GM18870 (cell line): ENCODE measurements around the gene THYN1.
"Not testable (repeated sequence)": the region's sequence is repeated elsewhere in the genome, so short reads cannot be mapped to it uniquely, and the experiment has no call there.

Experiments used
- ATAC-seq: cut with Tn5 transposase; IDR thresholded peaks from one replicate; pipeline ENCODE4 v1.9.1; 2021; ENCODE audit warnings: moderate library complexity; ENCODE audit not compliant: unreplicated experiment

The THYN1 gene

GRCh38 chr11:134253188-134253993 is at the start of gene THYN1, which contains the start of gene ACAD8:
Gene THYN1, minus strand, starts transcription at chr11:134253352. Its CDS starts 470 bp downstream, at chr11:134252882.
Gene ACAD8, plus strand, starts transcription at chr11:134253568. Its CDS starts 33 bp downstream, at chr11:134253601.
- peak; percentile 97 for ATAC-seq

GRCh38 chr11:134294664-134295063 is 41.5 kb upstream of the THYN1 start:
- no peak for ATAC-seq

DNA sequence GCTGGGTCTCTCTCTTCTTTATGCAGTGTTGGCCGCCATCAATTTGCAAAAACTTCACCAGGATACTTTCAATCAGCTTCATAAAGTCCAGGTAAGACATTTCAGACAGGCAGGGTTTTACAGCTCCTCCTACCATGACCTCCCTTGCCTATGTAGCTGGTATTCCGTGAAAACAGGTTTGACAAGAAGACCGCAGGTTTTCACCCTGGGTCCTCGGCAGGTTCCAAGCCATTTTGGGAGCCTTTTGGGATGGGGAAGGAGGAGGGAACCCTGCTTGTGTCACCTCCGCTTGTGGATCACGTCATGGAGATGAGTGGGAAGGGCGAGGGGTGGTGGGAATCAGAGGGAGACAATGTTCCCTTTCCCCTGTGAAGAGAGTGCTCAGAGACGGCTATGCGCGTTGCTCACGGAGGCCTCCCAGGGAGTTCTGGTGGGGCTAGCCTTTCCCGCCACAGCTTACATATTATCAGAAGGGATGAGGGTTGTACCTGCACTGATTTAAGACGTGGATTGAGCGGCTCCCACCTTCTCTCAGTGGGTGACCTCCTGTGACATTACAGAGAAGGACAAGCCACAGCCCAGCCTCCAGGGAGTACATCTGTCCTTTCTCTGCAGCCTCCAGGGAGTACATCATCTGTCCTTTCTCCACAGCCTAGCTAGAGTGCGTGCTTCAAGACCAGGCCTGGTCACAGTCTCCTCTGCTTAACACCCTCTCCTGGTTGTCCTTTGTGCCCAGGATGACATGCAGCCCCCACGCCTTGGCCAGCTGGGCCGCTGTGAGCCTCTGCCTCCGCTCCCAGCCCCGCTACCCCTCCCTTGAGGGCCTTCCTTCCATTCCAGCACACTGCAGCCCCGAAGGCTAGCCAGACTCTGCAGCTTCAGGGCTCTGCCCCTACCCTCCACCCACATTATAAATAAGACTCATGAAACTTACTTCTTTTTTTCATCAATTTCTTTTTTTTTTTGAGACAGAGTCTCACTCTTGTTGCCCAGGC is 40.3 kb upstream of the THYN1 start:
- no peak for ATAC-seq

GRCh38 chr11:134292661-134293060 is 39.5 kb upstream of the THYN1 start:
- no peak for ATAC-seq

GRCh38 chr11:134291196-134291595 is 38.0 kb upstream of the THYN1 start:
- ATAC-seq = no peak

- ATAC-seq = no peak
Measured at GRCh38 chr11:134290646-134291045, 37.5 kb upstream of the THYN1 start.

GRCh38 chr11:134289789-134290188 is 36.6 kb upstream of the THYN1 start:
- no peak for ATAC-seq

DNA sequence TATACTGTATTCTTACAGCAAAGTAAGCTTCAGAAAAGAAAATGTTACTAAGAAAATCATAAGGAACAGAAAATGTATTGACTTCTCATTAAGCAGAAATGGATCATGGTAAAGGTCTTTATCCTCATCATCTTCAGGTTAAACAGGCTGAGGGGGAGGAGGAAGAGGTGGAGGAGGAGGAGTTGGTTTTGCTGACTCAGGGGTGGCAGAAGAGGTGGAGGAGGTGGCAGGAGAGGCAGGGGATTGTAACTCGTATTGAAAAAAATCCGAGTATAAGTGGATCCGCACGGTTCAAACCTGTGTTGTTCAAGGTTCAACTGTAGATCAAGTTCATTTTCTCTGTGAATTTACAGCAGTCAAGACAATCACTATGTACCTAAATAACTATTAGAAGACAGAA is 36.0 kb upstream of the THYN1 start:
- ATAC-seq = no peak

- ATAC-seq = no peak
Measured at GRCh38 chr11:134288486-134288885, 35.3 kb upstream of the THYN1 start.

GRCh38 chr11:134287561-134287960 is 34.4 kb upstream of the THYN1 start:
- ATAC-seq = no peak

DNA sequence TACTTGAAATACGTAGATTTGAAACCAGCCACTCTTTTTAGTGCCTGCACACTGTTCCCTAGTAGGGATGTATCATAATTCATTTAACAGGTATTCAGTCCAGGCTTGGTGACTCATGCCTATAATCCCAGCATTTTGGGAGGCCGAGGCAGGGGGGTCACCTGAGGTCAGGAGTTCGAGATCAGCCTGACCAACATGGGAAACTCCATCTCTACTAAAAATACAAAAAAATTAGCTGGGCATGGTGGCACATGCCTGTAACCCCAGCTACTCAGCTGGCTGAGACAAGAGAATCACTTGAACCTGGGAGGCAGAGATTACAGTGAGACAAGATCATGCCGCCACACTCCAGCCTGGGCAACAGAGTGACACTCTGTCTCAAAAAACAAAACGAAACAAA is 31.2 kb upstream of the THYN1 start:
- ATAC-seq = not testable (repeated sequence)

DNA sequence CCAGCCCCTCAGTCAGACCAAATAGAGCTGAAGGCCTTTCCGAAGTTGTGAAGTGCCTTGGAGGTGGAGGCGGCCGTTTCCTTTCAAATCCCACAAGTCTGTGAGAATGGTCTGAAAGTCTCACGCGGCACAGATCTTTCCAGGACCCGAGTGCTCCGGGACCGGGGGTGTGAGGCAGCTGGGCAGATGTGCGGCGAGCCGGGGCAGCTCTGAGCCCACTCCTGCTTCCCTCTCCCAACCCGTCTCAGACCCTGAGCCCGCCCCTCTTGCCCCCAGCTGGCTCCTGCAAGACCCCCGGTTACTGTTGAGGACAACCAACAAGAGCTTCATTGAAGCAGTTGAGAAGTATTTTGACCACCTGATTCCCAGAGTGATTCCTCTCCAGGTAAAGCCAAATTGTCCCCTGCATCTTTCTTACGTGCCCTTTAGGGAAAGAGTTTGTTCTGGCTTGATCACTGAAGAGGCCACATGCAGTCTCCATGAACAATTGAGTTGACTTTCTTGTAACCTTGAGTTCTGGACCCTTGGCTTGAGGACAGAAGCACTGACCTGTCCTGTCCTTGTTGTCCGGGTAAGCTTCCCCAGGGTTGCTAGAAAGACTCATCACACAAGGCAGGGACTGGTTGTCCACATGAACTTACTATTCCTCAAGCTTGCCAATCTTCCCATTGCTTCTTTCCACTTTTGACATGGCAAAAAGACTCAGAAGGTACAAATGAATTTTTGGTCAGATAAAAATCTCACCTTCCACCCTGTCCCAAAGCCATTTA is 30.5 kb upstream of the THYN1 start:
- no peak for ATAC-seq

- no peak for ATAC-seq
Measured at GRCh38 chr11:134282121-134283045, 29.2 kb upstream of the THYN1 start.

DNA sequence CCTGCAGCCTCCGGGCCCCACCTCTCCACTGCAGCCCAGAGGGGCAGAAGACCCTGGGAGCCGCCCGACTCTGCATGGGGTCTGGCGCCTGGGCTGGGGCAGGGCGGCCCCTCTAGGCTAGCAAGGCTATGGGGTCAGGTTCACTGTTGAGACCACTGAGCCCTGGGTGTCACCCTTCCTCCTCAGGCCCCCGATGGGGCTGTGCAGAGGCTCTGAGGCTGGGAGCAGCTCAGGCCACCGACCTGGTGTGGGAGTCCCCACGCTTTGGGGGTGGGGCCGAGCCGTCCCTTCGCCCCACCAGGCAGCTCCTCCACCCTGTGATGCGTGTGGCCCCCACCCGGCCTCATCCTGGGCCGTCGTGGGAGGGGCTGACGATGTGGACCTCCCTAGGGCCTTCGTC is 28.5 kb upstream of the THYN1 start:
- ATAC-seq = not testable (repeated sequence)

DNA sequence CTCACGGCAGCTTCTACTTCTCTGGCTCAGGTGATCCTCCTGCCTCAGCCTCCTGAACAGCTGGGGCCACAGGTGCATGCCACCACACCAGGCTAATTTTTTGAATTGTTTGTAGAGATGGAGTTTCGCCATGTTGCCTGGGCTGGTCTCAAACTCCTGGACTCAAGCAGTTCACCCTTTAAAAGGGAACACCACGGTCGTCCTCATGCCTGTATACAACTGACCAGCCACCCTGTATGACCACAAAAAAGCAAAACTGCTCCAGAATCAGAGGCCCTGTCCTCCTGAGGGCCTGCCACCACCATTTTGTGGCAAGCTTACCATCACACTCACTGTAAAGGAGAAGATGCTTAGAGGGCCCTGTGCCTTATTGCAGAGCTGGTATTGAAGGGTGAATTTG is 25.2 kb upstream of the THYN1 start:
- ATAC-seq = no peak

- no peak for ATAC-seq
Measured at GRCh38 chr11:134277183-134278001, 24.2 kb upstream of the THYN1 start.

DNA sequence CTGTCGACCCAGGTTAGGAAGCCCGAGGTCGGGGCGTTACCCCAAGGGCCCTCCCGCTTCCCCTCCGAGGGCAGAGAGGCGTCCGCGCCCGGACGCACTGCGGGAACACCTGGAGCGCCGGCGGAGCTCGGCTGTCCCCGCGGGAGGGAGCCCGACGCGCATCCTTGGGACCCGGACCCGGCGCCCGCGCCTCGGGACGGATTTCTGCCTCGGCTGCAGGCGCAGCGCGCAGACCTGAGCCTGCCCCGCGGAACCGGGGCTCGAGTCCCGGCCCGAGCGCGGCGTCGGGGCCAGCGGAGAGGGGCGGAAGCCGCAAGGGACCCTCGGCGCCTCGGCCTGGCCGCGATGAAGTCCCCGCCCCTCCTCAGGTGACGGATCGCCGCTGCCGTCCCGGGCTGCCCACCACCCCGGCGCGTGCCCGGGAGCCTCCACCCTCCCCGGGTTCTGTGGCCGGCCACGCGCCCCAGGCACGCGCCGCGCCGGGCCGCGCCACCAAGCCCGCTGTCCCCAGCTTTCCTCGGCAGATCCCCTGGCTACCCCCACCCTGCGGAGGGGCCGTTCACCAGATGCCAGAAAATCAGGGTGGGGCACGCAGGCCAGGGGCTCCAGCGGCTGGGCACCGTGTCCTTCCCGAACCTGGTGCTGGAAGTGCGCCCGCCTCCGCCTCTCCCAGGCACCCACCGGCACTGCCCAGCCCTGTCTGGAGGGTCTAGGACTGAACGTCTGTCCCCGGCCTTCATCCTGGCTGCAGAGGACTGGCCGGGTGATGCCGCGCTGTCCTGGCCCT is 23.4 kb upstream of the THYN1 start:
- no peak for ATAC-seq
